Measurements from ENCODE around the gene TSSK1B.
"Not testable (repeated sequence)": the region's sequence is repeated elsewhere in the genome, so short reads cannot be mapped to it uniquely, and the experiment has no call there.

TSSK1B gene

GRCh38 chr5:113463032-113463431 lies 28.2 kb upstream of the TSSK1B start:
- TF ChIP-seq CTCF (IDR thresholded peaks at IDR 0.05), result no peak
- Histone ChIP-seq H3K9ac (no peak overlapping the region), H2AFZ (no peak overlapping the region), H3K9me3 (ENCODE audit: control insufficient read depth, low read length) (no peaks in the 10 kb centered on the region), H3K4me2 (ENCODE audit: low read length) (no peak overlapping the region), H3K4me3 (ENCODE audit: low read depth, low read length) (no peak overlapping the region), H3K27ac (no peak overlapping the region), H3K36me3 (ENCODE audit: control insufficient read depth, insufficient read depth, low read length) (no peaks in the 10 kb centered on the region), H3K27me3 (ENCODE audit: control insufficient read depth, insufficient read depth, low read length) (no peaks in the 10 kb centered on the region), H3K79me2 (no peaks in the 10 kb centered on the region), H3K4me1 (no peaks in the 10 kb centered on the region)

- H3K36me3 ChIP-seq (ENCODE audit: control insufficient read depth, insufficient read depth, low read length); H3K4me2 ChIP-seq (ENCODE audit: low read length): not testable (repeated sequence)
Measured at GRCh38 chr5:113457106-113457505, 22.3 kb upstream of the TSSK1B start.

GRCh38 chr5:113452941-113453340 lies 18.2 kb upstream of the TSSK1B start:
- H3K79me2 ChIP-seq, result no peaks in the 10 kb centered on the region
- H2AFZ ChIP-seq, result peak overlapping the region; percentile 29
- H3K27me3 ChIP-seq (ENCODE audit: control insufficient read depth, insufficient read depth, low read length), result no peaks in the 10 kb centered on the region
- H3K4me1 ChIP-seq, result peaks cover 3% of the 10 kb centered on the region
- TF ChIP-seq CTCF (IDR thresholded peaks at IDR 0.05), result no peak
- H3K4me3 ChIP-seq (ENCODE audit: low read depth, low read length), result no peak overlapping the region
- no peak overlapping the region for H3K27ac ChIP-seq
- H3K9me3 ChIP-seq (ENCODE audit: control insufficient read depth, low read length), result no peaks in the 10 kb centered on the region
- no peak overlapping the region for H3K4me2 ChIP-seq (ENCODE audit: low read length)
- H3K9ac ChIP-seq, result no peak overlapping the region
- H3K36me3 ChIP-seq (ENCODE audit: control insufficient read depth, insufficient read depth, low read length), result no peaks in the 10 kb centered on the region

More at GRCh38 chr5:113457106-113457505, 22.3 kb upstream of the TSSK1B start:
- not testable (repeated sequence) for H2AFZ ChIP-seq; H3K9ac ChIP-seq; H3K79me2 ChIP-seq; H3K4me3 ChIP-seq (ENCODE audit: low read depth, low read length); H3K27me3 ChIP-seq (ENCODE audit: control insufficient read depth, insufficient read depth, low read length); H3K9me3 ChIP-seq (ENCODE audit: control insufficient read depth, low read length); H3K4me1 ChIP-seq; H3K27ac ChIP-seq

GRCh38 chr5:113451797-113452196 lies 17.0 kb upstream of the TSSK1B start:
- Histone ChIP-seq H3K4me3 (ENCODE audit: low read depth, low read length) (no peak overlapping the region), H2AFZ (no peak overlapping the region), H3K36me3 (ENCODE audit: control insufficient read depth, insufficient read depth, low read length) (no peaks in the 10 kb centered on the region), H3K27me3 (ENCODE audit: control insufficient read depth, insufficient read depth, low read length) (no peaks in the 10 kb centered on the region), H3K9me3 (ENCODE audit: control insufficient read depth, low read length) (no peaks in the 10 kb centered on the region), H3K79me2 (no peaks in the 10 kb centered on the region), H3K4me1 (peaks cover 3% of the 10 kb centered on the region), H3K4me2 (ENCODE audit: low read length) (no peak overlapping the region), H3K27ac (no peak overlapping the region), H3K9ac (no peak overlapping the region)
- no peak for TF ChIP-seq CTCF (IDR thresholded peaks at IDR 0.05)

- Histone ChIP-seq H3K4me1 (peaks cover 3% of the 10 kb centered on the region), H3K4me2 (ENCODE audit: low read length) (no peak overlapping the region), H3K4me3 (ENCODE audit: low read depth, low read length) (no peak overlapping the region), H3K27me3 (ENCODE audit: control insufficient read depth, insufficient read depth, low read length) (no peaks in the 10 kb centered on the region), H2AFZ (no peak overlapping the region), H3K9ac (no peak overlapping the region), H3K36me3 (ENCODE audit: control insufficient read depth, insufficient read depth, low read length) (no peaks in the 10 kb centered on the region), H3K79me2 (no peaks in the 10 kb centered on the region), H3K27ac (no peak overlapping the region), H3K9me3 (ENCODE audit: control insufficient read depth, low read length) (no peaks in the 10 kb centered on the region)
- no peak for TF ChIP-seq CTCF (IDR thresholded peaks at IDR 0.05)
Measured at GRCh38 chr5:113450929-113451328, 16.1 kb upstream of the TSSK1B start.

Data from parathyroid adenoma (tissue), 2 donors.